DMS114 treated with DMSO at 0.1 percent for 48 hours (cell line): ENCODE results near the gene ZNF746.
"Not testable (repeated sequence)": the region's sequence is repeated elsewhere in the genome, so short reads cannot be mapped to it uniquely, and the experiment has no call there.

Experiments
- DNase-seq: peaks from one replicate; lab custom pipeline; 2025; ENCODE audit not compliant: unreplicated experiment; lab: John Stamatoyannopoulos, UW

The ZNF746 gene

DNA sequence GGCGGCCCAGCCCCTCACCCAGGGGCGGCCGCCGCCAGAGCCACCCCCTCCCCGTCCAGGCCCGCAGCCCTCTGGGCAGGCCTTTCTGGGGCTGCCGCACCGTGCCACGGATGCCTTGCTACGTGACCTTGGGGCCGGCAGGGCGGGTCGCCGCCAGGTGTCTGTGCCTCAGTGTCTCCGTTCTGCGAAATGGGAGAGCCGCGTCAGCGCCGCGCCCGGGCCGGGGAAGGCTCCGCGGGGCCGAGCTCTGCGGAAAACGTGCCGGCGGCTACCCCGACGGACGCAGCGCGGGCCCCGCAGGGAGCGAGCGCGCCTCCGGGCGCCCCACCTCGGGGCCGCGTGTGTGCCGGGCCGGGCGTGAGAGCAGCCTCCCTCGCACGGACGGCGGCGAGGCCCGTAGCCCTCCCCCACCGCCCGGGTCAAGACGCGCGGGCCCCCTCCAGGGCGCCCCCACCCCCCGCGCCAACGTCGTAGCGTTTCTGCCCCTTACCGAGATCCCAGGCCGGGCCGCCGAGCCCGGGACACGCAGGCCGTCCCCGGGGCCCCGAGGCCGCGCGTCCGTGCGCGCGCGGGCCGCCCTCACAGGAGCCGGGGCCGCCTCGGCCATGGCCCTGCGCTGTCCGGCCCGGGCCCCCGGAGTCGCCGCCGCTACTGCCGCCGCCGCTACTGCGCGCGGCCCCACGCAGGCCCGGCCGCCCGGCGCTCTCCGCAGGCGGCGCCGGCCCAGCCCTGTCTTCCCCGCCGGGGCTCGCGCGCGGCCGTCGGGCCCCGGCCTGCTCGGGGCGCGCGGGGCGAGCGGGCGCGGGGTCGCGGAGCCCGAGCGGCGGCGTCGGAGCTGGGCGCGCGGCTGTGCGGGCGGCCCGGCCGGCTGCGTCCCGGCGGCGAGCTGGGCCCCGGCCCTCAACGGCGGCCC lies 37.8 kb downstream of the ZNF746 start:
- DNase-seq: no peak

- DNase-seq: no peak
Measured at GRCh38 chr7:149459201-149459539, 38.4 kb downstream of the ZNF746 start.

- DNase-seq: no peak
Measured at GRCh38 chr7:149458235-149458634, 39.4 kb downstream of the ZNF746 start.

DNA sequence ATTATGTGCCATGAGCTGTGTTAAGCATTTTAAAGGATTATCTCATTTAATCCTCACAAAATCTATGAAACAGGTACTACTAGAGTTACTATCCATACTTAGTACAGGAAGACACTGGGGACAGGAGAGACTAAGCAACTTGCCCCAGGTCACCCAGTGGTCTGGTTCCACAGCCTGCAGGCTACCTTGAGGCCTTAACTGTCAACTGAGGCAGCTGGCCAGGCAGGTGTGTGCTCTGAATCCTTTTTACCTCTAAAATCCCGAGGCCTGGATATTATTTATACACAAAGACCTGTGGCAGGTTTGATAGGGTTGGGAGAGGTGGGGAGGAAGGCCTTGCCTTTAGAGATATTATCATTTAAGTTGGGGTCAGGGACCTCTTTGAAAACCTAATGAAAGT lies 39.8 kb downstream of the ZNF746 start:
- DNase-seq: no peak

DNA sequence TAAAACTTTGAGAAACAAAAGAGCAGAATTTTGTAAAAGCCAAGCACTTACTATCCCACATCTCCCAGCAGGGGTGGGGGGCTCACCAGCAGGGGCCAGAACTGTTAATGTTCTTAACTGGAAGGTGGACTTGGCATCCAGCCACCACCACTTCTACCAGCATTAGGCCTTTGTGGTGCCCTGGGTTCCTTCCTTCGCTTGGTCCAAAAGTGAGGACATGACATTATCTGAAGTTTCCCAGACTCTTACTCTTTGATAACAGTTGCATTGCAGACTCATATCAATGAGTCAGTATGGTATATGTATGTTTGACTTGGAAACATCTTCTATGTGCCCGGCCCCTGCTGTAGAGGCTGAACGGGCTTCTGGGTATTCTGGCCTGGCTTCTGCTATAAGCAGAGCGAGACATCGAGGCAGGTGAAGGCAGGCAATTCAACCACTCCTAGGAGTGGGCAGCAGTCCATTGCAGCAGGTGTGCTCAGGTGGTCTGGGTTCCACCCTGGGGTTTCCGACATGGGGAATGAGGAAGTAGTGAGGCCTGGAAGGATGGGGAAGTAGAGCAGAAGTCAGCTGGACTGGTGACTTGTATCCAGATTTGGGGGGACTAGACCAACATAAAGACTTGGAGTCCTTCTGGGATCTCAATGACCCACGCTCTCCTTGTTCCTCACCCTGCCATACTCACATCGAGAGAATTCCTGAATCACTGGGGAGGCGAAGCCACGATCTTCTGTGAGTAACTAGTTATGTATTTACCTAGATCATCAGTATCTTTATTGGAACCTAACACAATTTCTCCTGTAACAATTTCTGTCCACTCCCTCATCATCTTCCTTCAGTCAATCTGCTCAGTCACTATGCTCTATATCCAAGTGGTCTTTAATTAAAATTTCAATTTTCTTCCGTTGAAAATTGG lies 40.8 kb downstream of the ZNF746 start:
- DNase-seq: no peak

DNA sequence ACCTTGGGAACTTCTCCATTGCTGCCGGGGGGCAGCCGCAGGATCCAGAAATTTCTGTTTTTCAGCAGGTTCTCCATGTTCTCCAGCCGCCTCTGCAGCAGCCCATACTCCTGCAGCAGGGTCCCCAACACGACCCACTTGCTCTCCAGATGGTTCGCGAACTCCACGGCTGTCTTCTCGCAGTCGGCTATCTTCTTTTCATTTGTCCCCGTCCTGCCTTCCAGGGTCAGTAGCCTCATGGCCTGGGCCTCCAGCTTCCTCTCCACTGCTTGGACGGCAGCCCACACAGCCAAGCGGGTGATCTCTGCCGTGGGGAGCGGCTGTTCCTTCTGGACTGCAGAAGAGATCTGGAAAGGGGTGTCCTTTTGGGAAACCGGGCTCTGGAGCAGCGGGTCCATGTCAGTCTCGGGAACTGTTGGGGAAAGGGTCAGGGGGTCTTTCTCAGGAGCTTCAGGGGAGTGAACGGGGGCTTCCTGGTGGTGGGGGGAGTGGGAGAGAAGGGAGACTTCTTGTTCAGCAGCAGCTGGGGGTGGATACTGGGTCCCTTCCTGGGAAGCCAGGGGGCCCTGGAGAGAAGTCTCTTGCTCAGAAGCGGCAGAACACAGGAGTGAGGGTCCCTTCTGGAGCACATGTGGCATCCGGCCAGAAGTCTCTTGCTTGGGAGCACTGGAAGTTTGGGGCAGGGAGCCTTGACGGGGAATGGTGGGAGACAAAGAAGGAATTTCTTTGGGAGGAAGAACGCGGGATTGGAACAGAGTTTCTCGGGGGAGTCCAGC lies 42.2 kb downstream of the ZNF746 start:
- DNase-seq: no peak

DNA sequence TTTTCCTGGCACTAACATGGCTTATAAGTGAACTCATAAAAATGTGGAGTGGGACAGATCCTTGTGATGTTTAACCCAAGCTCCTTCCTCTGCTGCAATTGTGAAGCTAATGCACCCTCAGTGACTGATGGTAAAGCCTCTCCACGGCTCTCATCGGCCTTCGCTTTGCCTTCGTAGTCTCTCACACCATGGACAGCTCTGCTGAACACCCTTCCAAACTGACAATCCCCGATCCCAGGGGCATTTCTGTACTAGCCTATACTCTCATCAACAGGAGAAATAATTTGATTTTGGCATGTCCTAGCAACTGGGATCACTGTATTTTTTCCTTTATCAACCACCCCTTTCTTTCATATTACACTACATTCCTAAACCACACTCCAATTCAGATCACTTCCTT lies 42.9 kb downstream of the ZNF746 start:
- DNase-seq: no peak

GRCh38 chr7:149454006-149454405 lies 43.6 kb downstream of the ZNF746 start:
- DNase-seq: no peak

- no peak for DNase-seq
Measured at GRCh38 chr7:149450821-149451220, 46.8 kb downstream of the ZNF746 start.

DNA sequence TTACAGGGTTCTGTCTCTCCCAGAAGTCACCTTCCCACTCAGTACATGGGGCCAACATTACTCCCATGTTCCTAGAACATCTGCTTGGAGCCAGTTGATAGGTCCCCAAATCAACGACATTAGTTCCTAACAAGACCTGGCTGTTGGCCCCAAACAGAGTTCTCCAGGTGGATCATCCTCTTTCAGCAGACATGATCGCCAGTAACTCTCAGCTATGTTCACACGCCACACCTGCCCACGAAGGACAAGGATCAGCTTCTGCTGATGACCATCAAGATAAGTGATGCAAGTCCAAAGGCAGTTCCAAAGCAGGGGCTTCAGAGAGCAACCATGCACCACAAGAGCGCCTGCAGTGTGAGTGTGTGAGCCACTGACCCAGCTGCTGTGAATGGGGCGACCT lies 47.7 kb downstream of the ZNF746 start:
- no peak for DNase-seq

DNA sequence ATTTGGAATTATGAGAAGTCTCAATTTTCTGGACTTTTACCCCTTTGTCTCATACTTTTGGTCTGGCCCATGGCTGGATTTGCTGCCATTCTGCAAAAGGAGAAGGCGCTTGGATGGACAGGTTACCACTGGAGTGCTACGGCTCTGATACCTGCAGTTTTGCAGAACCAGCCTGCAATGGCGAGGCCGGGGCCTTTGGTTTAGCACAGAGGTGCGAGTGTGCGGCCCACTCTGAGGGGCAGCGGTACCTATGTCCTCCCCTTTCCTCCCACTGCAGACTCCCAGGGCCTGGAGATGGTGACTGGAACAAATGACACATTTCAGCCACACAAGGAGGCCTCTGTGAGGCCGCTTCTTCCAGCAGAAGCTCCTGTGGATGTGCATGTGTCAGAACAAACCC lies 48.6 kb downstream of the ZNF746 start:
- no peak for DNase-seq

DNA sequence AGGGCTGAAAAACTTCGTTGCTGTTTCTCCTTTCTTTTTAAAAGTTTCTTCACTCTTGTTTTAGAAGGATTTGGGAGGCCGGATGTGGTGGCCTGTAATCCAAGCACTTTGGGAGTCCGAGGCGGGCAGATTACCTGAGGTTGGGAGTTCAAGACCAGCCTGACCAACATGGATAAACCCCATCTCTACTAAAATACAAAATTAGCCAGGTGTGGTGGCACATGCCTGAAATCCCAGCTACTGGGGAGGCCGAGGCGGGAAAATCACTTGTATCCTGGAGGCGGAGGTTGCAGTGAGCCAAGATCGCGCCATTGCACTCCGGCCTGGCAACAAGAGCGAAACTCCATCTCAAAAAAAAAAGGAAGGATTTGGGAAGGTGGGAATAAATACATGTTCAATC lies 51.6 kb downstream of the ZNF746 start:
- DNase-seq: not testable (repeated sequence)

GRCh38 chr7:149444287-149444686 lies 53.3 kb downstream of the ZNF746 start:
- no peak for DNase-seq

GRCh38 chr7:149443523-149443922 lies 54.1 kb downstream of the ZNF746 start:
- DNase-seq: no peak

- DNase-seq: no peak
Measured at GRCh38 chr7:149442924-149443323, 54.7 kb downstream of the ZNF746 start.

- no peak for DNase-seq
Measured at GRCh38 chr7:149440222-149440621, 57.4 kb downstream of the ZNF746 start.

- DNase-seq: no peak
Measured at GRCh38 chr7:149436358-149436757, 61.3 kb downstream of the ZNF746 start.

GRCh38 chr7:149433124-149433523 lies 64.5 kb downstream of the ZNF746 start:
- no peak for DNase-seq

- no peak for DNase-seq
Measured at GRCh38 chr7:149432121-149432691, 65.4 kb downstream of the ZNF746 start.

- DNase-seq: no peak
Measured at GRCh38 chr7:149431486-149432120, 66.0 kb downstream of the ZNF746 start.
